Subcutaneous adipose tissue (tissue), 4 donors: ENCODE results near the gene GCM1. TPM values are rescaled to one million over a fixed set of nuclear protein-coding genes. Genes with fewer than 3 reads are reported as not detected.

Experiments used
- CTCF ChIP-seq: fragments of 450-650 bp; IDR thresholded peaks from one replicate; pipeline ENCODE4 v1.5.1; 2016; ENCODE audit warnings: low read depth, mild to moderate bottlenecking, control low read depth, antibody characterized with exemption, moderate library complexity
- total RNA-seq, 4 donors: library from RNA; depleted of rRNA; stranded (reverse); fragments of >200 nt; gene quantifications; one replicate each; pipeline ENCODE4 v1.1.0, GENCODE V29; 2016

The GCM1 gene
- total RNA-seq, 4 donors from 2014 or later = 0.16 TPM; not detected in 3

DNA sequence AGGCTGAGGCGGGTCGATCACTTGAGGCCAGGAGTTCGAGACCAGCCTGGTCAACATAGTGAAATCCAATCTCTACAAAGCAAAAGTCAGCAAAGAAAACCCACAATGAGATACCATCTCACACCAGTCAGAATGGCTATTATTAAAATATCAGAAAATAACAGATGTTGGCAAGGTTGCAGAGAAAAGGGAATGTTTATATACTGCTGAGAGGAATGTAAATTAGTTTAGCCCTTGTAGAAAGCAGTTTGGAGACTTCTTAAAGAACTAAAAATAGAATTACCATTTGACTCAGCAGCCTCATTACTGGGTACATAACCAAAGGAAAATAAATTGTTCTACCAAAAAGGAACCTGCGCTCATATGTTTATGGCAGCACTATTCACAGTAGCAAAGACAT, 16.7 kb upstream of the GCM1 start:
- TF ChIP-seq CTCF = no peak

DNA sequence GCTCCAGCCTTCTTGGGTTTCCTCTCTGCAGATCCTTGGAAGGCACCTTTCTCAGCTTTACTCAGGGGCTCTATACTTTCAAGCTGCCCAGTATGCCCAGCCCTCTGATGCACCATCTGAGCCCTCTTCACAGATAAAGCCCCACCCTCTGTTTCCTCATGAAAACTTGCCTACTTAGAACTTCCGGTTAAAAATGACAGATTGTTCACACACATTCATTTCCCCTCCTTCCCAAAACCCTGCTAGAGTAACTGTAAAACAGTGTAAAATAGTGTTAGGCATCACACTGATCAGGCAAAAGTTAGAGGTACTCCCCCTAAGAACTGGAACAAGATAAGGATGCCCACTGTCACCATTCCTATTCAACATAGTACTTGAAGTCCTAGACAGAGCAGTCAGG, 14.0 kb upstream of the GCM1 start:
- TF ChIP-seq CTCF = no peak

DNA sequence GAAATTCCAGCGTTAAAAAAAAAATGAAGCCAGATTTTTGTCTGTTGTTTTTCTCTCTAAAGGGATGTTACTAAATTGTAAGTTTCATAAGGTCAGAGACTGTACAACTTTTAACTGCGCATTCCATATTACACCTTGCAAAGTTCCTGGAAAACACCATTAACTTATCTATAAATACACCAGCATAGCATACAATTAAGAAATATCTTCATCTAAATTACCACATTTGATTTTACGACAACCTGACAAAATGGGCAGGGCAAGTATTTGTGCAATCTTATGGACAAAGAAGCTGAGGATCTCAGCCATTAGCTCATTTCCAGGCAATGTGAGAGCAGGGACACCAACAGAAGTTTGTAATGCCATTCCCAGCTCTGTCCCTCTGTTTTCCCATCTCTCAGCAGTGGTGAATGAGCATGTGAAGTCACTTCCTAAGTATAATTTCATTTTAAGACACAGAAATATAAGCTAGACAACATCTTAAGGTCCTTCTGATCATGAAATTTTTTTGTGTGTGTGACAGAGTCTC, 12.9 kb upstream of the GCM1 start:
- no peak for TF ChIP-seq CTCF

DNA sequence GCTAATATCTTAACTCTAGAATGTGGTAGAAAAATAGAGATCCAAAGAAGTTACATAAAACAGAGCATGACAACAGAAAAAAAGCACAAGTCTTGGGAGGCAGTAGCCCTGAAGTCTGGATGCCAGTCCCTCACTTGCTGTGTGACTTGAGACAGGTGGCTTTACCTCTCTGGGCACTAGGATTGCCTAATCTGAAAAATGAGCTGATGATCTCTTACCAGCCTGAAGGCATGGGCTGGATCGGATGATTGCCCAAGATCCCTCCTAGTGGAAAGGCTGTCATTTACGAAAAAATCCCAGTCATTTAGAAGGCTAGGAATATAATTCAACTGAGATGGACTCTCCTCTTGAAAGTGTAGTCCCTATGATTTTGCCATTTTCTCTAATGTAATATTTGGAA, 10.9 kb upstream of the GCM1 start:
- no peak for TF ChIP-seq CTCF

- no peak for TF ChIP-seq CTCF
These were observed 6.2 kb upstream of the GCM1 start for GRCh38 chr6:53154794-53155193.

GRCh38 chr6:53154071-53154470, 5.4 kb upstream of the GCM1 start:
- TF ChIP-seq CTCF = no peak

DNA sequence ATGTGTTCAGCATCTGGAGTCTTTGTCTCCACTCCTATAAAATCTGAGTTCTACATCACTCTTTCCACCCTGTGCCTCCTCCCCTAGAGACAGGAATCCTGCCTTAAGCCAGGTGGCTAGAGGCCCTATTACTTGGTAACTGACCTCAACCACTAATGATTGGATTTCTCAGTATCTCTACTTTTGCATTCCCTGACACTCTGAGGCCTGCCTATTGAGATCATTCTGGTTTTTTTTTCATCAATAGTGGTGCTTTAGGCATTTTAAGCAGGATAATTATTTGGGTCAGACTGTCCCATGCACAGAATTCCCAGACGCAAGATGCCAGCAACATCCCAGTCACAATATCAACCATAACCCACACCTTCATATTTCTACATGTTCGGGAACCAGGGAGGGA, 3.9 kb upstream of the GCM1 start:
- TF ChIP-seq CTCF = no peak
